ENCODE measurements around the gene GID8. TPM values are rescaled to one million over a fixed set of nuclear protein-coding genes. Genes with fewer than 3 reads are reported as not detected.

Gene GID8
- polyA plus RNA-seq, 1 experiment = 23.4 TPM

- POLR2A ChIA-PET = no interaction called here
- H3K27me3 ChIP-seq (ENCODE audit: control insufficient read depth, insufficient read depth, low read length) = peaks cover 35% of the 10 kb centered on the region
- CTCF ChIA-PET = interaction anchor here (0.7 to 1.3 kb wide), 2 partner anchors 14 to 76 kb away, joined by 3 to 5 read pairs; no protein-coding TSS in a partner anchor
These were observed 57.5 kb downstream of the GID8 start for GRCh38 chr20:62995481-62995880.

GRCh38 chr20:62995898-62996595 is 58.1 kb downstream of the GID8 start:
- H3K27me3 ChIP-seq (ENCODE audit: control insufficient read depth, insufficient read depth, low read length) = peaks cover 36% of the 10 kb centered on the region
- ChIA-PET POLR2A (no interaction called here), CTCF (interaction anchor here (1.3 to 1.4 kb wide), 2 partner anchors 13 to 23 kb away, joined by 3 to 5 read pairs; no protein-coding TSS in a partner anchor)
- DNase-seq (ENCODE audit: low read depth) = no peak
- H3K36me3 ChIP-seq (ENCODE audit: control insufficient read depth, insufficient read depth, low read length) = no peaks in the 10 kb centered on the region
- H3K4me3 ChIP-seq (ENCODE audit: low read depth, low read length) = no peak overlapping the region
- no peak for TF ChIP-seq CTCF (IDR thresholded peaks at IDR 0.05; ENCODE audit: insufficient read depth, low read depth, low read length)

More at GRCh38 chr20:62995481-62995880, 57.5 kb downstream of the GID8 start:
- no peak for DNase-seq (ENCODE audit: low read depth)
- no peak for TF ChIP-seq CTCF (IDR thresholded peaks at IDR 0.05; ENCODE audit: insufficient read depth, low read depth, low read length)
- Histone ChIP-seq H3K4me3 (ENCODE audit: low read depth, low read length) (no peak overlapping the region), H3K36me3 (ENCODE audit: control insufficient read depth, insufficient read depth, low read length) (no peaks in the 10 kb centered on the region)

GRCh38 chr20:62996596-62996982 is 58.6 kb downstream of the GID8 start:
- TF ChIP-seq CTCF (IDR thresholded peaks at IDR 0.05; ENCODE audit: insufficient read depth, low read depth, low read length) = no peak
- DNase-seq (ENCODE audit: low read depth) = no peak
- H3K36me3 ChIP-seq (ENCODE audit: control insufficient read depth, insufficient read depth, low read length) = no peaks in the 10 kb centered on the region
- ChIA-PET CTCF (interaction anchor here (1.3 to 1.4 kb wide), 2 partner anchors 13 to 24 kb away, joined by 3 to 5 read pairs; no protein-coding TSS in a partner anchor), POLR2A (no interaction called here)
- no peak overlapping the region for H3K4me3 ChIP-seq (ENCODE audit: low read depth, low read length)
- H3K27me3 ChIP-seq (ENCODE audit: control insufficient read depth, insufficient read depth, low read length) = peaks cover 35% of the 10 kb centered on the region

GRCh38 chr20:62997417-62998035 is 59.6 kb downstream of the GID8 start:
- CTCF ChIA-PET = interaction anchor here (1.4 kb wide), 1 partner anchor 25 kb away, joined by 3 read pairs; no protein-coding TSS in a partner anchor
- no peak for DNase-seq (ENCODE audit: low read depth)
- peaks cover 37% of the 10 kb centered on the region for H3K27me3 ChIP-seq (ENCODE audit: control insufficient read depth, insufficient read depth, low read length)
- POLR2A ChIA-PET = no interaction called here
- no peak for TF ChIP-seq CTCF (IDR thresholded peaks at IDR 0.05; ENCODE audit: insufficient read depth, low read depth, low read length)
- H3K4me3 ChIP-seq (ENCODE audit: low read depth, low read length) = no peak overlapping the region
- H3K36me3 ChIP-seq (ENCODE audit: control insufficient read depth, insufficient read depth, low read length) = no peaks in the 10 kb centered on the region

Other genes with a start within 250 kb of the GID8 start
- gene NTSR1, start 229.3 kb upstream of the GID8 start, polyA plus RNA-seq (2011; rRNA removed) = 0.01 and 0.05 TPM in 2 replicates
- 13.5 and 15.3 TPM in 2 replicates for gene MRGBP, start 141.7 kb upstream of the GID8 start, polyA plus RNA-seq (2011; rRNA removed)
- 25.6 and 34.2 TPM in 2 replicates for gene OGFR, start 133.3 kb upstream of the GID8 start, polyA plus RNA-seq (2011; rRNA removed)
- gene COL9A3, start 121.1 kb upstream of the GID8 start, polyA plus RNA-seq (2011; rRNA removed) = 0.21 and 0.34 TPM in 2 replicates
- 8.5 and 12.2 TPM in 2 replicates for gene TCFL5, start 76.3 kb upstream of the GID8 start, polyA plus RNA-seq (2011; rRNA removed)
- gene DIDO1, start 11.6 kb upstream of the GID8 start, polyA plus RNA-seq (2011; rRNA removed) = 18.0 and 19.8 TPM in 2 replicates
- 14.4 and 30.8 TPM in 2 replicates for gene SLC17A9, start 14.6 kb downstream of the GID8 start, polyA plus RNA-seq (2011; rRNA removed)
- not detected in 2 replicates for gene BHLHE23, start 68.8 kb downstream of the GID8 start, polyA plus RNA-seq (2011; rRNA removed)

Measured in BJ (cell line).